GM12891 (cell line): ENCODE data around the gene USF2.

ENCODE experiments used
- POLR2A ChIP-seq: IDR thresholded peaks from 2 replicates; pipeline ENCODE4 v1.6.1; 2011; ENCODE audit warnings: low read depth, low read length, control low read depth
- POLR2AphosphoS5 ChIP-seq: IDR thresholded peaks from 2 replicates; pipeline ENCODE4 v1.6.1; 2011; ENCODE audit warnings: low read depth, low read length, control low read depth
- POU2F2 ChIP-seq: IDR thresholded peaks from 2 replicates; pipeline ENCODE4 v1.6.1; 2011; ENCODE audit warnings: low read depth, mild to moderate bottlenecking, control low read depth, low read length, moderate library complexity
- SPI1 ChIP-seq: IDR thresholded peaks from 2 replicates; pipeline ENCODE4 v1.6.1; 2011; ENCODE audit warnings: low read depth, low read length, control low read depth
- TAF1 ChIP-seq: IDR thresholded peaks from 2 replicates; pipeline ENCODE4 v1.6.1; 2011; ENCODE audit warnings: low read depth, low read length, control low read depth

GRCh38 chr19:35220315-35220921, 48.3 kb upstream of the USF2 start:
- TF ChIP-seq POLR2A (no peak), POLR2AphosphoS5 (no peak), SPI1 (no peak), TAF1 (no peak), POU2F2 (no peak)
